H7 (cell line): Measurements from ENCODE around the gene GAPVD1. TPM values are rescaled to one million over a fixed set of nuclear protein-coding genes. Genes with fewer than 3 reads are reported as not detected.
A peak's percentile ranks its signal among the peaks of the same experiment; 100 is the strongest.
"Not testable (repeated sequence)": the region's sequence is repeated elsewhere in the genome, so short reads cannot be mapped to it uniquely, and the experiment has no call there.

ENCODE experiments used
- DNase-seq: peaks from one replicate; pipeline ENCODE4 v3.0.0; 2012
- H3K27me3 ChIP-seq: 2 replicates; pipeline ENCODE4 v1.6.0; 2011; ENCODE audit warnings: mild to moderate bottlenecking, low read length; ENCODE audit not compliant: control insufficient read depth, insufficient read depth
- H3K36me3 ChIP-seq: replicated peaks from 2 replicates; pipeline ENCODE4 v1.5.1; 2011; ENCODE audit warnings: low read length; ENCODE audit not compliant: control insufficient read depth, insufficient read depth
- H3K4me3 ChIP-seq: 2 replicates; pipeline ENCODE4 v1.5.1; 2011; ENCODE audit warnings: low read depth, mild to moderate bottlenecking, control low read depth, low read length, moderate library complexity; ENCODE audit not compliant: insufficient read depth
- total RNA-seq: library from RNA; depleted of rRNA; stranded (reverse); fragments of >200 nt; shearing (Covaris generic); gene quantifications from 2 replicates; pipeline ENCODE4 v1.2.3, GENCODE V29; 2014; rRNA removed

The GAPVD1 gene, protein sequence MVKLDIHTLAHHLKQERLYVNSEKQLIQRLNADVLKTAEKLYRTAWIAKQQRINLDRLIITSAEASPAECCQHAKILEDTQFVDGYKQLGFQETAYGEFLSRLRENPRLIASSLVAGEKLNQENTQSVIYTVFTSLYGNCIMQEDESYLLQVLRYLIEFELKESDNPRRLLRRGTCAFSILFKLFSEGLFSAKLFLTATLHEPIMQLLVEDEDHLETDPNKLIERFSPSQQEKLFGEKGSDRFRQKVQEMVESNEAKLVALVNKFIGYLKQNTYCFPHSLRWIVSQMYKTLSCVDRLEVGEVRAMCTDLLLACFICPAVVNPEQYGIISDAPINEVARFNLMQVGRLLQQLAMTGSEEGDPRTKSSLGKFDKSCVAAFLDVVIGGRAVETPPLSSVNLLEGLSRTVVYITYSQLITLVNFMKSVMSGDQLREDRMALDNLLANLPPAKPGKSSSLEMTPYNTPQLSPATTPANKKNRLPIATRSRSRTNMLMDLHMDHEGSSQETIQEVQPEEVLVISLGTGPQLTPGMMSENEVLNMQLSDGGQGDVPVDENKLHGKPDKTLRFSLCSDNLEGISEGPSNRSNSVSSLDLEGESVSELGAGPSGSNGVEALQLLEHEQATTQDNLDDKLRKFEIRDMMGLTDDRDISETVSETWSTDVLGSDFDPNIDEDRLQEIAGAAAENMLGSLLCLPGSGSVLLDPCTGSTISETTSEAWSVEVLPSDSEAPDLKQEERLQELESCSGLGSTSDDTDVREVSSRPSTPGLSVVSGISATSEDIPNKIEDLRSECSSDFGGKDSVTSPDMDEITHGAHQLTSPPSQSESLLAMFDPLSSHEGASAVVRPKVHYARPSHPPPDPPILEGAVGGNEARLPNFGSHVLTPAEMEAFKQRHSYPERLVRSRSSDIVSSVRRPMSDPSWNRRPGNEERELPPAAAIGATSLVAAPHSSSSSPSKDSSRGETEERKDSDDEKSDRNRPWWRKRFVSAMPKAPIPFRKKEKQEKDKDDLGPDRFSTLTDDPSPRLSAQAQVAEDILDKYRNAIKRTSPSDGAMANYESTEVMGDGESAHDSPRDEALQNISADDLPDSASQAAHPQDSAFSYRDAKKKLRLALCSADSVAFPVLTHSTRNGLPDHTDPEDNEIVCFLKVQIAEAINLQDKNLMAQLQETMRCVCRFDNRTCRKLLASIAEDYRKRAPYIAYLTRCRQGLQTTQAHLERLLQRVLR (N-terminal part only)
- 22.0 and 28.6 TPM in 2 replicates for total RNA-seq

DNA sequence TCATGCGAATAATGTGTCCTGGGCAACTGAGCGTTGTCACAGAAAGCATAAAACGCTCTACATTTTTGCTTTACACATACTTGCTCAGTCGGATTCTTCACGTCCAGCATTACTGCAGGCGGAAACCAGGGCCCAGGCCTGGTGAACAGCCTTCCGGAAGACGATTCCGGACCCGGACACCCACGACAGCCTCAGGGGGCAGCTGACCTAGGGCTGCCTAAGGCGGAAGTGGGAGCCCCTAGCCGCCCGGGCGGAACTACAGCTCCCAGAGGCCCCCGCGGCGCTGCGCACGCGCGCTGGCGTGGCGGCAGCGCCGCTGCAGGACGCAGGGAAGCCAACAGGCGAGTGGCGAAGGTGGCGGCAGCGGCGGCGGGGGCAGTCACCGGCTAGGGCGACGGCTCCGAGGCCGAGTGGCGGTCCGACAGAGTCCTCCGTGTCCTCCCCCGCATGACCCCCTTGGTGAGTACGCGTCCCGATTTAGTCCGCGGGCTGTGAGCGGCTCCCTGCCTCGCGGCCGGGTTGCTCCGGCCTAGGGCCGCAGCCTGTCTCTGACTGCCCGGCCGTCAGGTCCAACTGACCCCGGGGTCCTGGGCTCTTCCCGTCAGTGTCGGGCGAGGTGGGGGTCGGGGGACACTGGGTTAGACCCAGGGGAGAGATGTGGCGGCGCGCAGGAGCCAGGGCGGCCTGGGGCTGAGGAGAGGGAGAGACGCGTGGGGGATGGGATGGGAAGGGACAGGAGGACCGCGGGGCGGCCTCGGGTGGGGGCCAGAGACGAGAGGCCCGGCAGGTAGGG is at the start of gene GAPVD1:
TSS of gene GAPVD1 (plus strand) at position 326 of the 793 bp plus-strand sequence. CDS start 37,096 bp downstream, outside the sequence.
- no peaks in the 10 kb centered on the region for H3K36me3 ChIP-seq
- peak; percentile 99 for DNase-seq
- peak within 1 kb of the TSS; percentile 86 for H3K4me3 ChIP-seq
- no peaks in the 10 kb centered on the region for H3K27me3 ChIP-seq

DNA sequence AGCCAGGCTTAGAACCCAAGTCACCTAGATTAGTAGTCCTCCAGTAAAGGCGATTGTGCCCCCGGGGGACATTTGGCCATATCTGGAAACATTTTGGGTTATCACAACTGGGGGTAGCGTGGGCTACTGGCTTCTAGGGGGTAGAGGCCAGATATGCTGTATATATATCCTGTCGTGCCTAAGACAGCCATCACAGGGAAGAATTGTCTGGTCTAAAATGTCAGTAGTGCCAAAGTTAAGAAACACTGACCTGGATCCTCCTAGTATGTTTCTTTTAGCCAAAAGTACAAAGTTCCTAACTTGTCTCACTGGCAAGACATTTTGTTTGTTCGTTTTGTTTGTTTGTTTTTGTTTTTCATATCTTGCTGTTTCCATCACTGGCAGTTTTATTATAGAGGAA is 47.4 kb upstream of the GAPVD1 start:
- no peak for DNase-seq
- H3K36me3 ChIP-seq, result peaks cover 6% of the 10 kb centered on the region
- no peaks in the 10 kb centered on the region for H3K27me3 ChIP-seq
- H3K4me3 ChIP-seq, result no peak overlapping the region

DNA sequence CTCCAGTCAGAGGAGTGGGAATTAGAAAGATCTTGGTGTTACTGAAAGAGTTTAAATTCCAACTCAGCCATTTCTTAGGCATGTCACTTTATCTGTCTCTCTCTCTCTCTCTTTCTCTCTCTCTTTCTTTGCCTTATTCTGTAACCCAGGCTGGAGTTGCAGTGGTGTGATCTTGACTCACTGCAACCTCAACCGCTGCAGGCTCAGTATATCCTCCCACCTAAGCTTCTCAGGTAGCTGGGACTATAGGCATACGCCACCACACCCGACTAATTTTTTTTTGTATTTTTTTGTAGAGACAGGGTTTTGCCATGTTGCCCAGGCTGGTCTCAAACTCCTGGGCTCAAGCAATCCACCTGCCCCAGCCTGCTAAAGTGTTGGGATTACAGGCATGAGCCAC is 43.0 kb upstream of the GAPVD1 start:
- Histone ChIP-seq H3K4me3 (no peak overlapping the region), H3K27me3 (no peaks in the 10 kb centered on the region), H3K36me3 (peaks cover 4% of the 10 kb centered on the region)
- DNase-seq, result no peak

DNA sequence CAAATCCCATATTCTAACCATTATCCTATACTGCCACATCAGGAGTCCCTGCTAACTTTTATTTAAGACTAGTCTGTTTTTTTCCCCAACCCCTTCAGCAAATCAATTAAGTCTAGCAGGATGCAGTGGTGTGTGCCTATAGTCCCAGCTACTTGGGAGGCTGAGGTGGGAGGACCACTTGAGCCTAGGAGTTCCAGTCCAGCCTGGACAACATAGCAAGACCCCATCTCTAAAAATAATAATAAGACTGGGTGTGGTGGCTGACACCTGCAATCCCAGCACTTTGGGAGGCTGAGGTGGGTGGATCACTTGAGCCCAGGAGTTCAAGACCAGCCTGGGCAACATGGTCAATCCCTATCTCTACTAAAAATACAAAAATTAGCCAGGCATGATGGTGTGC is 36.8 kb upstream of the GAPVD1 start:
- not testable (repeated sequence) for H3K36me3 ChIP-seq, H3K4me3 ChIP-seq, H3K27me3 ChIP-seq, DNase-seq

DNA sequence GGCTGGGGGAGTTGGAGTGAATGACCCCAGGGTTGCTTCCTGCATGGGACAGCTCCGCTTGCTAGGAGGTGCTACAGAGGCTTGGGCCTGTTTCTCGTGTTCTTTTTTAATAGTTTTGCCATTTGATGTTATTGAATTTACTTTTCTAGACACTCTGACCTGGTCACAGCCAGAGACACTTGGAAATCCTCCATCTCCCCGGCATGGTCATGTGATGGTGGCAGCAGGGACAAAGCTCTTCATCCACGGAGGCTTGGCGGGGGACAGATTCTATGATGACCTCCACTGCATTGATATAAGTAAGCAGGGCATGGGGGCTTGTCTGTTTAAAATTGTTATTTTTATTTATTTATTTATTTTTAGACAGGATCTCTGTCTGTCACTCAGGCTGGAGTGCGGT is 33.9 kb upstream of the GAPVD1 start:
- Histone ChIP-seq H3K36me3 (peaks cover 3% of the 10 kb centered on the region), H3K4me3 (no peak overlapping the region), H3K27me3 (no peaks in the 10 kb centered on the region)
- no peak for DNase-seq

DNA sequence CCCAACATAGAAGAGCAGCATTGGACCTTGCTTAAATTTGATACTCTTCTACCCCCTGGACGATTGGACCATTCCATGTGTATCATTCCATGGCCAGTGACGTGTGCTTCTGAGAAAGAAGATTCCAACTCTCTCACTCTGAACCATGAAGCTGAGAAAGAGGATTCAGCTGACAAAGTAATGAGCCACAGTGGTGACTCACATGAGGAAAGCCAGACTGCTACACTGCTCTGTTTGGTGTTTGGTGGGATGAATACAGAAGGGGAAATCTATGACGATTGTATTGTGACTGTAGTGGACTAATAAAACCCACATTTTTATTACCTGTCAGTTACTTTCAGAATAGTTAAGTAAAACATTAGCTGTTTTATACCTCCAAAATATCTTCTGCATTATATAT is 27.9 kb upstream of the GAPVD1 start:
- Histone ChIP-seq H3K36me3 (peaks cover 19% of the 10 kb centered on the region), H3K4me3 (no peak overlapping the region), H3K27me3 (no peaks in the 10 kb centered on the region)
- no peak for DNase-seq

DNA sequence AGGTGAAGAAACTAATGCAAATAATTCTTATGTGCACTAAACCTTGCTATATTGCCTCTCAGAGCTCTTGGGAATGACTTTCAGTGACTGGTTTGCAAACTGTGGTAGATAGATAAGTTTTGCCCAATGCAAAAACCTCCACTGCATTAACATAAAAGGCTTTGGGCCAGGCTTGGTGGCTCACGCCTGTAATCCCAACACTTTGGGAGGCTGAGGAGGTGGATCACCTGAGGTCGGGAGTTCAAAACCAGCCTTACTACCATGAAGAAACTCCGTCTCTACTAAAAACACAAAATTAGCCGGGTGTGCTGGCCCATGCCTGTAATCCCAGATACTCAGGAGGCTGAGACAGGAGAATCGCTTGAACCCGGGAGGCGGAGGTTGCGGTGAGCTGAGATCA is 27.5 kb upstream of the GAPVD1 start:
- DNase-seq, H3K4me3 ChIP-seq, H3K27me3 ChIP-seq: not testable (repeated sequence)
- H3K36me3 ChIP-seq, result peaks cover 23% of the 10 kb centered on the region

DNA sequence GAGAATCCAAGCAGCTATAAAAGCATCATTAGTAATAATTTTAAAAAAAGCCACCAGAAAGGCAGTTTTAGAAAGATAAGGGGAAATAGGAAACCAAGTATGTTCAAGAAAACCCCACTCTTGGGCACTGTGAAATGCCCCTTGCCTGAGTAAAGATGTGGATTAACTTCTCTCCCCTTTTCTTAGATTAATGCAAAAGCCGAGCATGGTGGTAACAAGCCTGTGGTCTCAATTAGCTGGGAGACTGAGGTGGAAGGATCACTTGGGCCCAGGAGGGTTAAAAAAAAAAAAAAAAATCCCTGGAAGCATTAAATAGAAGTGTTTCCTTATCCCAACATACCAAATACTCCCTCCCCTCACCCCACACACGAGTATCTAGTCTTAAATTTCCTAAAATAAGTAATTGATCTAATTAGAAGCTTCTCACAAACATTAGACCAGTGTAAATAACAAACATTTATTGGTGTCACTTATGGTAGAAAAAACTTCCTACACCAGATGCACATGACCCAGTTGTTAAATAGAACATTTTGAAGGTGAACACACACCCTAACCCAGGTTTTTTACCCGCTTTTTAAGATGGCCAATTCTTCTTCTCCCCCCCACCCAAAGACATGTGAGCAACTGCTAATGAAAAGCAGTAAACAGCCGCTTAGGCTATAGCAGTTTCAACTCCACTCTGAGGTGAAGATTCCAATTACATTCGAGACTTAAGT is 25.7 kb upstream of the GAPVD1 start:
- Histone ChIP-seq H3K4me3 (no peak overlapping the region), H3K36me3 (peaks cover 29% of the 10 kb centered on the region), H3K27me3 (no peaks in the 10 kb centered on the region)
- DNase-seq, result no peak

DNA sequence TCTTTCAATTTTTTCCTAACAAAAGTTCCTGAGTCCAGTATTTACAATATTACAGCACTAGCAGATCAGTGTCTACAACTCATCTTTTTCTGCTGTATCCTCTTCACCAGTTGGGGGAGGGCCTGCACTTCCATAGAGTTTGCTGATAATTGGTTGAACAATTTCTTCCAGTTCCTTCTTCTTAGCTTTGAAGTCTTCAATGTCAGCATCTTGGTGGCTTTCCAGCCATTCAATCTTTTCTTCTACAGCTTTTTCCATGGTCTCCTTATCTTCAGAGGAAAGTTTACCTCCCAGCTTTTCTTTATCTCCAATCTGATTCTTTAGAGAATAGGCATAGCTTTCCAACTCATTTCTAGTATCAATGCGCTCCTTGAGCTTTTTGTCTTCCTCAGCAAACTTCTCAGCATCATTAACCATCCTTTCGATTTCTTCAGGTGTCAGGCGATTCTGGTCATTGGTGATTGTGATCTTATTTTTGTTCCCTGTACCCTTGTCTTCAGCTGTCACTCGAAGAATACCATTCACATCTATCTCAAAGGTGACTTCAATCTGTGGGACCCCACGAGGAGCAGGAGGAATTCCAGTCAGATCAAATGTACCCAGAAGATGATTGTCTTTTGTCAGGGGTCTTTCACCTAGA is 25.0 kb upstream of the GAPVD1 start:
- DNase-seq, H3K27me3 ChIP-seq, H3K4me3 ChIP-seq: not testable (repeated sequence)
- peaks cover 29% of the 10 kb centered on the region for H3K36me3 ChIP-seq

DNA sequence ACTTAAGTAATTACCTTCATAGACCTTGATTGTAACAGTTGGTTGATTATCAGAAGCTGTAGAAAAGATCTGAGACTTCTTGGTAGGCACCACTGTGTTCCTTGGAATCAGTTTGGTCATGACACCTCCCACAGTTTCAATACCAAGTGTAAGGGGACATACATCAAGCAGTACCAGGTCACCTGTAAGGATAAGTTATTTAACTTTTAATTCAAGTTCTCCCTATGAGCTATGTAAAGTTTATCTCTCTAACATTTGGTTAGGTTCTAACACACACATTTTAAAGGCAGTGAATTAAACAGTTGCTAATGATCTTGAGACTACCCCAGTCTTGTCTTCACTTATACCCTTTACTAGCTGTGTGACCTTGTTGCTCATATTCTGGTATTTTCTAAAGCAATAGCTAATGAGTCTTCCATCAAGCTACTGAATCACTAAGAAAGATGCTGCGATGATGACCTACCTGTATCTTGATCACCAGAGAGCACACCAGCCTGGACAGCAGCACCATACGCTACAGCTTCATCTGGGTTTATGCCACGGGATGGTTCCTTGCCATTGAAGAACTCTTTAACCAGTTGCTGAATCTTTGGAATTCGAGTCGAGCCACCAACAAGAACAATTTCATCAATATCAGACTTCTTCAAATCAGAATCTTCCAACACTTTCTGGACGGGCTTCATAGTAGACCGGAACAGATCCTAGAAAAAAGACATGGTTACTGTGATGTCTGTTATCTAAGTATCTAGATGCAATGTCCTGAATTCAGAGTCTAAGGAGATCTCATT is 23.3 kb upstream of the GAPVD1 start:
- H3K27me3 ChIP-seq, result no peaks in the 10 kb centered on the region
- DNase-seq, result no peak
- H3K4me3 ChIP-seq, result no peak overlapping the region; the same call in 1 of the 2 replicates
- H3K36me3 ChIP-seq, result peaks cover 25% of the 10 kb centered on the region

DNA sequence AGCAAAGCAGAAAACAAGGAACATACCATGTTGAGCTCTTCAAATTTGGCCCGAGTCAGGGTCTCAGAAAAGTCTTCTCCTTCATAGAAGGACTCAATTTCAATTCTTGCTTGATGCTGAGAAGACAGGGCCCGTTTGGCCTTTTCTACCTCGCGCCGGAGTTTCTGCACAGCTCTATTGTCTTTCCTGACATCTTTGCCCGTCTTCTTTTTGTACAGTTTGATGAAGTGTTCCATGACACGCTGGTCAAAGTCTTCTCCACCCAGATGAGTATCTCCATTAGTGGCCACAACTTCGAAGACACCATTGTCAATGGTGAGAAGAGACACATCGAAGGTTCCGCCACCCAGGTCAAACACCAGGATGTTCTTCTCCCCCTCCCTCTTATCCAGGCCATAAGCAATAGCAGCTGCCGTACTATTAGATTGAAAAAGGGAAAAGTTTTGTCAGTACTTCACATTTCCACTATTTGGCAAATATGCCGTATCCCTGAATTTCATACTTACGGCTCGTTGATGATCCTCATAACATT is 22.6 kb upstream of the GAPVD1 start:
- Histone ChIP-seq H3K4me3 (no peak overlapping the region; the same call in 1 of the 2 replicates), H3K36me3 (peaks cover 23% of the 10 kb centered on the region), H3K27me3 (no peaks in the 10 kb centered on the region)
- no peak for DNase-seq
